Stimulated activated CD8-positive, alpha-beta memory T cell treated with anti-CD3 and anti-CD28 coated beads, Interleukin-15, amount 100 ng/mL, for 24 hours (primary cell): Measurements from ENCODE around the gene HOPX.
"Not testable (repeated sequence)": the region's sequence is repeated elsewhere in the genome, so short reads cannot be mapped to it uniquely, and the experiment has no call there.

Experiments
- DNase-seq: peaks from one replicate; pipeline ENCODE4 v3.0.0-alpha.2; 2020; ENCODE audit warnings: low read depth

Gene HOPX

GRCh38 chr4:56688094-56688647, 7.1 kb upstream of the HOPX start:
- no peak for DNase-seq

DNA sequence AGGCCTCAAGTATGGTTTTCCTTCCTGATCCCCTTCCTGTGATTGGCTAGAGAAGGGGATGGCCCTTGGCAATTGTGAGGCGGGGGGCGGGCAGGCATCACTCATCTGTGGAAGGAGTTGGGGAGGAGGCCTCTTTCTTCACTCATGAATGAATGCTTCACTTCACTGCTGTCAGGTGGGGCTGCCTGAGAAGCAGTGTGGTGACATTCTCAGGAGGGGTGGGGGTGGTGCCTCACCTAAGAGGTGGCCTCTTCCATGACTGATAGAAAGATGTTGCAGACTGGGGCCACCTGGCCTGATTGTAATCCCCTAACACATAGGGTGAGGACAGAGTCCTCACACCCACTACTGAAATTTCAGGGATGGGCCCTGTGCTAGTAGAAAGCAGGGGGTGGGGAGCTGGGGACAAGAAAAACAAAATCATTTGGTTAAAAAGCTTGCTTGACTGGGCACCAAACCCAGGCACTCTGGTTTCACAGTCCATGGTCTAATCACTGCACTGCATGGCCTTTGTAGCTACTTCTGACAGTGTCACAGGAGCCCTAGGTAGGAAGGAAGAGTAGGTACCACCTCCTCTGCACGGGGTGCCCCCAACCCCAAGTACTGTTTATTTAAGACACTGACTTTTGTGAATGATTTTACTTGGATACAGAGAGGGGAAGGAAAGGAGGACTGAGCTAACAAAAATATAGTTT, 5.6 kb upstream of the HOPX start:
- DNase-seq, result no peak

DNA sequence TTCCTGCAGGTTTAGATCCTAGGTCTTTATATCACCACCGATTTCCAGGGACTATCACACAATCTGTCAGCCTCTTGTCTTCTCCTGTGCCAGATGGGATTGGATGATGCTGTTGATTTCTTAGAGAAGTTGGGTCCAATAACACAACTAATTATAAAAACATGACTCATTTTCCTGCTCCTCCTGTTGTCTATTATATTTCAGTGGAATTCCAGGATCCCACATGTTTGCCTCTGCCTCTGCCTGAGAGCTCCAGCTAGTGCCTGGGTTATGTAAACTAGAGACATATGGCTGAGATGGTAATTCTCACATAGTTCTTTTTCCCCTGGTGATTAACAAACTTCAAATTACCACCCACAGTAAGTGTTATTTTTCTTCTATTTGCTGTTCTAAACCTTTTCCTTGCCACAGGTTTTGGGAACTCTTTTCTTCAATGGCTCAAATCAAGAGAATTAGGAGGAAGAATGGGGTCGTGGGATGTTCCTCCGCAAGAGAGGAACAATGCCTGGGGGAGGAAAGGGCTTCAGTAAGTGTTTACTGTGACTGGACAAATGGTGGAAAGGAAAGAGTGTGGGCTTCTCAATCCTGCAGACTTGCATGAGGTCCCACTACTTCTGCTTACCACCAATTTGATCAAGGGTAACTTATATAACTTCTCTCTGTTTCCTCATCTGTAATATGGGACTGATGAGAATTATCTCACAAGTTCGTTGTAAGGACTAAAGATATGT, 3.4 kb upstream of the HOPX start:
- no peak for DNase-seq

- no peak for DNase-seq
Observed at GRCh38 chr4:56683455-56683854, 2.4 kb upstream of the HOPX start.

DNA sequence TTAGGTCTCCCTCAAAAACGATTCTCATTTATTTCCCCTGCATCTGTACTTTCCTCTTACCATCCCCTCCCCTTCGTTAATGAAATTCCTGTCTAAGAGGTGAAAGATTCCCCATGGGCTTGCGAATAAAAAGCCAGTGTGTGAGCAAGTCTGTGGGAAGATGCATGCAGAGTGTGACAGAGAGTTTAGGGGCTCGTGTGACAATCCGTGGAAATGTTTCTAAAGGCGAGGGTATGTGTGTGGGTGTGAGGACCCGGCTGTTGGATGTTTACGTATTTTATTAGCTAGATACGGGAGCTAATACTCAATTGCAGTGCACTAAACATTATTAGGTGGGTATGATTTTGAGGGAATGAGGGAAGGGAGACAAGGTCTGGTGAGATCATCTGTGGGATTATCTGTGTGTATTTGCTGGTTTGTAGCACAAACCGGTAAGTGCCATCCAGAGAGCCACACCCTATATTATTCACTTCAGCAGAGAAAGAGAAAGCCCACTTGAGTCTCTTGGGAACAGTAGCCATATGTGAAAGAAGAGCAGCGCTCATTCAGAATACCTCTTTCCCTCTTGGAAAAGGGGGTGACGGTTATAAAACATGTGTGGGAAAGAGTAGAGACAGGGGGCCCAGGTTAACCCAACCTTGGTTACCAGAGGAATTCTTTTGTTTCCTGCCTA, 893 bp upstream of the HOPX start:
- DNase-seq, result no peak

- no peak for DNase-seq
Observed at GRCh38 chr4:56680266-56680665, 830 bp downstream of the HOPX start.

- DNase-seq, result no peak
Observed at GRCh38 chr4:56677711-56678110, 3.4 kb downstream of the HOPX start.

GRCh38 chr4:56674984-56675383, 6.1 kb downstream of the HOPX start:
- DNase-seq, result no peak

GRCh38 chr4:56671860-56672259, 9.2 kb downstream of the HOPX start:
- no peak for DNase-seq

GRCh38 chr4:56671373-56671772, 9.7 kb downstream of the HOPX start:
- DNase-seq, result no peak

- no peak for DNase-seq
Observed at GRCh38 chr4:56668267-56668666, 12.8 kb downstream of the HOPX start.

GRCh38 chr4:56667396-56667795, 13.7 kb downstream of the HOPX start:
- not testable (repeated sequence) for DNase-seq

GRCh38 chr4:56666279-56666678, 14.8 kb downstream of the HOPX start:
- no peak for DNase-seq

DNA sequence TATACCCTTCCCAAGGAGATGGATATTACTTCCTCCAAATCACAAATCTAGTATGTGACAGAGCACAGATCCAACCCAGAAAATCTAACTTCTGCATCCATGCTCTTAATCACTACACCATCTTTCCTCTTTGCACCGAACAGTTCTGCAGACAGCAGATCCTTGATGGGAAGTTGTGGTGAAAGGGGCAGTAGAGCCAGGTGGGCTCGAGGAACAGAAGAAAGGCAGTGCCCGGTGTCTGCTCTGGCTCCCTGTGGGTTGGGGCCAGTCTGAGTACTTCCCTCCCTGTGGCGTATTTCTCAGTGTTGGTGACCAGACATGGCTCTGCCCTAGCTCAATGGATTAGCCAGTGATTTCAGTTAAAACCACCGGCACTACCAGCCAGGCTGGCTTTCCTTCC, 15.3 kb downstream of the HOPX start:
- no peak for DNase-seq

DNA sequence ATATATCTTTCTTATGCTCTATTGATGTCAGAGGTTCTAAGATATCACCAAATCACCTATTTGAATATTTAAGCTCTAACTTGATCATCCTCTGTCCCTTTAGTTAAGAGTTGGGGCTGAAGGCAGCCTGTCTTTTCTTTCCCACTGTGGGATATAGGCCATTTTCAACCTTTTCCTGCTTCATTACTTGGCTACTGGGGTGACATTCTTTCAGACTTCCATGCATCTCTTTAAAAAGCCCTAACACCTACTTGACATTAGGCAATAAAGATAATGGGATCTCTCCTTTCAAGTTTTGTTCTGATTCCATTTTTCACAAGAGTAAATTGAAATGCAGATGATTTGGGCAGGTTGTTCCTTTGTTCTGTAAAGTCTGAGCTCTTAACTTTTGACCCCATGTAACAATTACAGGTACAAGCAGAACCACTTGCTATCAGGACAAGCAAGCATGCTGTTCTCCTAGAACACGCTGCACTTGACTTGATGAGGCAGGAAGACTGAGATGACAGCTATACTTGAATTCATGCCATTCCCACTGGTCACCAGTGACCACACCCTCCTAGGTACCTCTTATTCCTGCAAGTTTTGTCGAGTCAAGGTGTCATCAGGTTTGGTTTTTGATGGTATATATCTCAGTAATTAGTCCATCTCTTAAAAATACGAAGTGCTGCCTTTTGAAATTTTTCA, 18.2 kb downstream of the HOPX start:
- DNase-seq, result no peak

DNA sequence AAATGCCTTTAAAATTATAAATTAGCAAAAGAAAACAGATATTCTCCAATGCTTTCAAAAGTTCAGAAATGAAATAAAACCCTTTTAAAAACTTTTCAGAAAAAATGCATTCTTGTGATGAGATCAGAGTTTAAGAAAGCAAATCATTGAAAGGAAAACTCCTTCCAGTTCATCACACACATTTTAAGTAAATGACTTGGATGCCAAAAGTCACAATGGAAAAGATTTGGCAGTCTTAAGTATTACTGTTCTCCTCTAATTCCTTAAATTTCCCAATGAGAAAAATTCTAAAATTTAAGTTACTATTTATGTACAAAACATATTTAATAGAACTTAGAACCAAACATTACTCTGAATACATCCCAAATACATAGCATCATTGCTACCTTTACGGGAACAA, 21.1 kb downstream of the HOPX start:
- no peak for DNase-seq

DNA sequence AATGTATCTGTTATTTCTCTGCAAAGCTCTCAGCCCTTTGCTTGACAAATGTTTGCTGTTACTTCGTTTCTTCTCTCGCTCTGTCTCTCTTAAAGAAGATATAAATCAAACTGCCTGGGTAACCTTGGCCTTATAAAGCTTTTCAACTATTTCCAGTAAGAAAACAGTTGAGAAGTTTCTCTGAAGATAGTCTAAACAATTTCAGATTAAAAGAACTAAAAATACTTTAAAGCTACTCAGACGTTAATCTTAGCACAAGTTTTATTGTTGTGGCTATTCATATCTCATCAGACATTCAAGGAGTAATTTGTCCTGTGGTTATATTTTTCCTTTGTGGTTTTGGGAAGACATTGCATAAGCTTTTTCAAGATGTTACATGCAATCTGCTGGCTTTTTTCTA, 22.6 kb downstream of the HOPX start:
- no peak for DNase-seq

GRCh38 chr4:56657818-56658217, 23.3 kb downstream of the HOPX start:
- no peak for DNase-seq

GRCh38 chr4:56657128-56657527, 24.0 kb downstream of the HOPX start:
- no peak for DNase-seq

DNA sequence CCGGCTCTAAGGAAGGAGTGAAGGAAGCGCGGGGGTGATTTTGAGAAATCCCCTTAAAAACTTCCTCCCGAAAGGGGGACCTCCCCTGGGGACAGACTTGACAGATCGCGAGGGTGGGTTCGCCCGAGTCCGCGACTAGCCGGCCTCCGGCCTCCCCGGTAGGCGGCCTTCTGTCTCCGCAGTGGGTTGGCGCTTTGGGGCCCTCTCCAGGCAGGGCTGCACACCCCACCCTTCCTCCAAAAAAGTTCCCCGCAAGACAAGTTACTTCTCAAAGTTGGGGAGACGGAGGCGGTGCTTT, 24.8 kb downstream of the HOPX start:
- peak; percentile 12 for DNase-seq

DNA sequence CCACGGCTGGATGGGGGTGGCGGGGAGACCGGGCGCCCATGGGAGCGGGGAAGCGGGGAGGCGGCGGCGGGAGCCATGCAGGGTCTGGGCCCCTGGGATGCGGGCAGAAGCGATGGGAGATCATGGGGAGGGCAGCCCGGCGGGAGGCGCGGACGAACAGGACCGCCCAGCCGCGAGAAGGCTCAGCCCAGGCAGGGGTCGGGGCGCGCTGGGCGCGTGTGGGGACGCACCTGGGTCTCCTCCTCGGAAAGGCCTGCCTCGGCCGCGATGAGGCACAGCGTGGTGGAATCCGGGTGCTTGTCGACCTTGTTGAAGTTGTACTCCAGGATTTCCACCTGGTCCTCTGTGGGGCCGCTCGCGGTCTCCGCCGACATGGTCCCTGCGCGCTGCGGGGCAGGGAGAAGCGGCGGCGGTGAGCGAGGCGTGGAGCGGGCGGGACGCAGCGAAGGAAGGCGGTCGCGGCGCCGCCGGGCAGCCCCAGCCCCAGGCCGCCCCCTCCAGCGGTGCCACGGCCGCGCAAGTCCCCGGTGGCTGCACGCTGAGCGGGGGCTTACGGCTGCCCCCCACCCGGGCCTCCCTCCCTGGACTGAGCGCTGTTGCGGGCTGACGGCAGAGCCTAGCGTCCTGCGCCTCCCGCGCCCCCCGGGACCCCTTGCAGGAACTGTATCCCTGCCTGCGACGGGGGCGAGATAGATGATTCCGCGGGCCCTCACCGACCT, 25.3 kb downstream of the HOPX start:
- DNase-seq, result peak; percentile 6

GRCh38 chr4:56655209-56655626, 25.9 kb downstream of the HOPX start:
- DNase-seq, result no peak
